GM13977 (cell line): ENCODE results near the gene LRP5.

Experiments used
- DNase-seq: peaks from one replicate; pipeline ENCODE4 v3.0.0; 2012; ENCODE audit warnings: low spot score
- CTCF ChIP-seq: IDR thresholded peaks from 2 replicates; pipeline ENCODE4 v1.5.1; 2012; ENCODE audit warnings: mild to moderate bottlenecking, control low read depth; ENCODE audit not compliant: insufficient read depth; ENCODE audit errors: extremely low read depth, missing control alignments
- in situ Hi-C: fragments of 300-500 bp; cut with MboI; formaldehyde crosslinking; loops from one replicate; pipeline ENCODE4 v1.12.0; 2022; ENCODE audit warnings: low sequenced_read_pairs, low pct_unique_long_range_greater_than_20kb, mixed read lengths, inconsistent platforms; ENCODE audit not compliant: unreplicated experiment

LRP5 gene

GRCh38 chr11:68352591-68352990 lies 40.2 kb downstream of the LRP5 start:
- in situ Hi-C loops: no loop called here
- no peak for TF ChIP-seq CTCF

GRCh38 chr11:68353118-68353517 lies 40.7 kb downstream of the LRP5 start:
- in situ Hi-C loops: no loop called here
- no peak for DNase-seq
- no peak for TF ChIP-seq CTCF

More at GRCh38 chr11:68352591-68352990, 40.2 kb downstream of the LRP5 start:
- DNase-seq: no peak

- no peak for DNase-seq
- TF ChIP-seq CTCF: no peak
- in situ Hi-C loops: no loop called here
These were observed 41.3 kb downstream of the LRP5 start for GRCh38 chr11:68353669-68354068.

- in situ Hi-C loops: no loop called here
- no peak for DNase-seq
- TF ChIP-seq CTCF: no peak
These were observed 41.9 kb downstream of the LRP5 start for GRCh38 chr11:68354148-68354872.

- in situ Hi-C loops: no loop called here
- TF ChIP-seq CTCF: no peak
- no peak for DNase-seq
These were observed 43.1 kb downstream of the LRP5 start for GRCh38 chr11:68355471-68355870.

GRCh38 chr11:68357568-68357967 lies 45.2 kb downstream of the LRP5 start:
- TF ChIP-seq CTCF: no peak
- in situ Hi-C loops: no loop called here
- no peak for DNase-seq
